DOHH2 (cell line): ENCODE data around the gene MLIP.

Source experiments
- EZH2phosphoT487 ChIP-seq: fragments of 200-600 bp; sonication (generic); IDR thresholded peaks from 2 replicates; pipeline ENCODE4 v1.6.1; 2017; ENCODE audit warnings: borderline replicate concordance, mild to moderate bottlenecking, antibody characterized with exemption, low read length, moderate library complexity, mixed read lengths
- TF ChIP-seq, protein P1 (sequence below): fragments of 200-600 bp; sonication (generic); IDR thresholded peaks from one replicate; pipeline ENCODE4 v1.5.1; 2014; ENCODE audit warnings: antibody characterized with exemption, mild to moderate bottlenecking, low read depth, low read length; ENCODE audit not compliant: poor library complexity, severe bottlenecking

DNA sequence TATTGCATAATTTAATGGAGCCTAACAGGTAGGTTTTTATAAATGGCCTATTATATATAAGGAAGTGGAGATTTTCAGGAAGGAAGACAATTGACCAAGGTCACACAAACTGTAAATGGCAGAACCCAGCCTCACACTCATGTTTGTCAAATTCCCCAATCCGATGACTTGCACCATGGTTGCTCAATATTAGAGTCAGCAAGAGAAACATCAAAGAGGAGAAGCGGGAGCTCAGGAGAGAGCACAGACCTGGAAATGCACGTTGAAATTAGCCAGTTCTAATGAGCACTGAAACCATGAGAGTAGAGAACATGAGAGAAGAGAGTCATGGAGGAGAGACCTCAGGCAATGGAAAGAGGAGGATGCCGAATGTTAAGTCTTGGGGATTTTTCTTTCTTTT, 13.5 kb upstream of the MLIP start:
- TF ChIP-seq, protein P1, sequence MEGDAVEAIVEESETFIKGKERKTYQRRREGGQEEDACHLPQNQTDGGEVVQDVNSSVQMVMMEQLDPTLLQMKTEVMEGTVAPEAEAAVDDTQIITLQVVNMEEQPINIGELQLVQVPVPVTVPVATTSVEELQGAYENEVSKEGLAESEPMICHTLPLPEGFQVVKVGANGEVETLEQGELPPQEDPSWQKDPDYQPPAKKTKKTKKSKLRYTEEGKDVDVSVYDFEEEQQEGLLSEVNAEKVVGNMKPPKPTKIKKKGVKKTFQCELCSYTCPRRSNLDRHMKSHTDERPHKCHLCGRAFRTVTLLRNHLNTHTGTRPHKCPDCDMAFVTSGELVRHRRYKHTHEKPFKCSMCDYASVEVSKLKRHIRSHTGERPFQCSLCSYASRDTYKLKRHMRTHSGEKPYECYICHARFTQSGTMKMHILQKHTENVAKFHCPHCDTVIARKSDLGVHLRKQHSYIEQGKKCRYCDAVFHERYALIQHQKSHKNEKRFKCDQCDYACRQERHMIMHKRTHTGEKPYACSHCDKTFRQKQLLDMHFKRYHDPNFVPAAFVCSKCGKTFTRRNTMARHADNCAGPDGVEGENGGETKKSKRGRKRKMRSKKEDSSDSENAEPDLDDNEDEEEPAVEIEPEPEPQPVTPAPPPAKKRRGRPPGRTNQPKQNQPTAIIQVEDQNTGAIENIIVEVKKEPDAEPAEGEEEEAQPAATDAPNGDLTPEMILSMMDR, result no peak
- TF ChIP-seq EZH2phosphoT487, result no peak
